HepG2 (cell line): ENCODE data around the gene SPAG7. TPM values are rescaled to one million over a fixed set of nuclear protein-coding genes. Genes with fewer than 3 reads are reported as not detected.
A peak's percentile ranks its signal among the peaks of the same experiment; 100 is the strongest.

ENCODE experiments used
- AFF4 ChIP-seq: sonication (generic); formaldehyde crosslinking; IDR thresholded peaks from 2 replicates; pipeline ENCODE4 v1.4.0; 2020; ENCODE audit warnings: missing genetic modification reagents
- MXD3 ChIP-seq: IDR thresholded peaks from 2 replicates; pipeline ENCODE4 v1.6.1; 2016; ENCODE audit warnings: mild to moderate bottlenecking, missing biosample characterization, missing genetic modification reagents
- MYC ChIP-seq: sonication (generic); formaldehyde crosslinking; IDR thresholded peaks from 2 replicates; pipeline ENCODE4 v1.9.0; 2021; ENCODE audit warnings: missing genetic modification reagents, borderline replicate concordance
- NFKB2 ChIP-seq: sonication (generic); formaldehyde crosslinking; IDR thresholded peaks from 2 replicates; pipeline ENCODE4 v1.4.0; 2020; ENCODE audit warnings: missing genetic modification reagents, borderline replicate concordance
- NR2F6 ChIP-seq, 2 experiments: IDR thresholded peaks; 2 replicates each; pipeline ENCODE4 v1.6.1; 2016; ENCODE audit warnings: antibody characterized with exemption in 1 of 2, mild to moderate bottlenecking in 1 of 2
- POLR2AphosphoS5 ChIP-seq: IDR thresholded peaks from 2 replicates; pipeline ENCODE4 v1.6.1; 2012; ENCODE audit warnings: low read depth, low read length
- TEAD3 ChIP-seq: optimal IDR thresholded peaks from 2 replicates; pipeline ENCODE3; 2016; ENCODE audit warnings: borderline replicate concordance
- ZNF556 ChIP-seq: sonication (generic); formaldehyde crosslinking; IDR thresholded peaks from 2 replicates; pipeline ENCODE4 v1.4.0; 2020; ENCODE audit warnings: mild to moderate bottlenecking, missing genetic modification reagents, borderline replicate concordance
- ZNF780A ChIP-seq: sonication (generic); formaldehyde crosslinking; IDR thresholded peaks from 2 replicates; pipeline ENCODE4 v1.8.0; 2022; ENCODE audit warnings: mild to moderate bottlenecking, missing genetic modification reagents, moderate library complexity
- polyA plus RNA-seq, 8 experiments: library from polyadenylated mRNA; depleted of rRNA in 3 of 8; stranded (reverse) in 7 of 8; unstranded in 1 of 8; fragments of >200 nt; fragmentation: Illumina TruSeq in 4 of 8; extraction: Trizol in 4 of 8; gene quantifications; 2 replicates each; pipeline versions ENCODE4 v1.2.1 to v1.2.3, GENCODE V29; 2011 to 2016; ENCODE audit warnings: low read depth in 4 of 8, missing spikeins in 1 of 8, mixed read lengths in 1 of 8; ENCODE audit not compliant: insufficient read depth in 1 of 8
- total RNA-seq, 5 experiments: library from RNA; depleted of rRNA; stranded (reverse); fragments of >200 nt; fragmentation: Illumina TruSeq; extraction: Trizol; gene quantifications; 2 replicates each; pipeline ENCODE4 v1.2.3, GENCODE V29; 2016; ENCODE audit warnings: low read depth in 1 of 5
- TF ChIP-seq, protein P1 (sequence below): sonication (generic); formaldehyde crosslinking; IDR thresholded peaks from 2 replicates; pipeline ENCODE4 v1.5.1; 2020; ENCODE audit warnings: mild to moderate bottlenecking, missing genetic modification reagents, moderate library complexity
- TF ChIP-seq, protein P2 (sequence below): sonication (generic); formaldehyde crosslinking; conservative IDR thresholded peaks from 2 replicates; pipeline ENCODE4 v1.5.0; 2020; ENCODE audit warnings: missing genetic modification reagents
- TF ChIP-seq, protein P3 (sequence below): sonication (generic); formaldehyde crosslinking; IDR thresholded peaks from 2 replicates; pipeline ENCODE4 v1.4.0; 2020; ENCODE audit warnings: missing genetic modification reagents
- TF ChIP-seq, protein P4 (sequence below): sonication (generic); formaldehyde crosslinking; IDR thresholded peaks from 2 replicates; pipeline ENCODE4 v1.4.0; 2020; ENCODE audit warnings: missing genetic modification reagents, borderline replicate concordance

Gene SPAG7
- total and polyA plus RNA-seq, 2 of the 13 experiments (the other 11 are each of a cell fraction or from before 2014, with no cell fraction given), result 51.0 to 59.0 TPM

- TF ChIP-seq, protein P1, sequence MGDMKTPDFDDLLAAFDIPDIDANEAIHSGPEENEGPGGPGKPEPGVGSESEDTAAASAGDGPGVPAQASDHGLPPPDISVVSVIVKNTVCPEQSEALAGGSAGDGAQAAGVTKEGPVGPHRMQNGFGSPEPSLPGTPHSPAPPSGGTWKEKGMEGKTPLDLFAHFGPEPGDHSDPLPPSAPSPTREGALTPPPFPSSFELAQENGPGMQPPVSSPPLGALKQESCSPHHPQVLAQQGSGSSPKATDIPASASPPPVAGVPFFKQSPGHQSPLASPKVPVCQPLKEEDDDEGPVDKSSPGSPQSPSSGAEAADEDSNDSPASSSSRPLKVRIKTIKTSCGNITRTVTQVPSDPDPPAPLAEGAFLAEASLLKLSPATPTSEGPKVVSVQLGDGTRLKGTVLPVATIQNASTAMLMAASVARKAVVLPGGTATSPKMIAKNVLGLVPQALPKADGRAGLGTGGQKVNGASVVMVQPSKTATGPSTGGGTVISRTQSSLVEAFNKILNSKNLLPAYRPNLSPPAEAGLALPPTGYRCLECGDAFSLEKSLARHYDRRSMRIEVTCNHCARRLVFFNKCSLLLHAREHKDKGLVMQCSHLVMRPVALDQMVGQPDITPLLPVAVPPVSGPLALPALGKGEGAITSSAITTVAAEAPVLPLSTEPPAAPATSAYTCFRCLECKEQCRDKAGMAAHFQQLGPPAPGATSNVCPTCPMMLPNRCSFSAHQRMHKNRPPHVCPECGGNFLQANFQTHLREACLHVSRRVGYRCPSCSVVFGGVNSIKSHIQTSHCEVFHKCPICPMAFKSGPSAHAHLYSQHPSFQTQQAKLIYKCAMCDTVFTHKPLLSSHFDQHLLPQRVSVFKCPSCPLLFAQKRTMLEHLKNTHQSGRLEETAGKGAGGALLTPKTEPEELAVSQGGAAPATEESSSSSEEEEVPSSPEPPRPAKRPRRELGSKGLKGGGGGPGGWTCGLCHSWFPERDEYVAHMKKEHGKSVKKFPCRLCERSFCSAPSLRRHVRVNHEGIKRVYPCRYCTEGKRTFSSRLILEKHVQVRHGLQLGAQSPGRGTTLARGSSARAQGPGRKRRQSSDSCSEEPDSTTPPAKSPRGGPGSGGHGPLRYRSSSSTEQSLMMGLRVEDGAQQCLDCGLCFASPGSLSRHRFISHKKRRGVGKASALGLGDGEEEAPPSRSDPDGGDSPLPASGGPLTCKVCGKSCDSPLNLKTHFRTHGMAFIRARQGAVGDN, result peak; percentile 66
- TF ChIP-seq AFF4 (CRISPR knock-in tag) (peak; percentile 88), NR2F6 (IDR thresholded peaks at IDR 0.05) (peak; percentile 42; the same call in 1 of the 2 replicates), NR2F6 (CRISPR knock-in tag; IDR thresholded peaks at IDR 0.05) (no peak; the same call in 1 of the 2 replicates), ZNF780A (0 out of 2 replicates have a peak, but pooled peaks have one; percentile 14), TEAD3 (CRISPR knock-in tag) (peak; percentile 0), ZNF556 (CRISPR knock-in tag) (peak; percentile 83), MYC (peak; percentile 57; the same call in 1 of the 2 replicates), POLR2AphosphoS5 (peak; percentile 81), NFKB2 (CRISPR knock-in tag) (peak; percentile 79), MXD3 (CRISPR knock-in tag) (peak; percentile 57; the same call in 1 of the 2 replicates)
- TF ChIP-seq, protein P2, sequence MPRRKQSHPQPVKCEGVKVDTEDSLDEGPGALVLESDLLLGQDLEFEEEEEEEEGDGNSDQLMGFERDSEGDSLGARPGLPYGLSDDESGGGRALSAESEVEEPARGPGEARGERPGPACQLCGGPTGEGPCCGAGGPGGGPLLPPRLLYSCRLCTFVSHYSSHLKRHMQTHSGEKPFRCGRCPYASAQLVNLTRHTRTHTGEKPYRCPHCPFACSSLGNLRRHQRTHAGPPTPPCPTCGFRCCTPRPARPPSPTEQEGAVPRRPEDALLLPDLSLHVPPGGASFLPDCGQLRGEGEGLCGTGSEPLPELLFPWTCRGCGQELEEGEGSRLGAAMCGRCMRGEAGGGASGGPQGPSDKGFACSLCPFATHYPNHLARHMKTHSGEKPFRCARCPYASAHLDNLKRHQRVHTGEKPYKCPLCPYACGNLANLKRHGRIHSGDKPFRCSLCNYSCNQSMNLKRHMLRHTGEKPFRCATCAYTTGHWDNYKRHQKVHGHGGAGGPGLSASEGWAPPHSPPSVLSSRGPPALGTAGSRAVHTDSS, result 0 out of 2 replicates have a peak, but pooled peaks have one; percentile 20
- TF ChIP-seq, protein P3, sequence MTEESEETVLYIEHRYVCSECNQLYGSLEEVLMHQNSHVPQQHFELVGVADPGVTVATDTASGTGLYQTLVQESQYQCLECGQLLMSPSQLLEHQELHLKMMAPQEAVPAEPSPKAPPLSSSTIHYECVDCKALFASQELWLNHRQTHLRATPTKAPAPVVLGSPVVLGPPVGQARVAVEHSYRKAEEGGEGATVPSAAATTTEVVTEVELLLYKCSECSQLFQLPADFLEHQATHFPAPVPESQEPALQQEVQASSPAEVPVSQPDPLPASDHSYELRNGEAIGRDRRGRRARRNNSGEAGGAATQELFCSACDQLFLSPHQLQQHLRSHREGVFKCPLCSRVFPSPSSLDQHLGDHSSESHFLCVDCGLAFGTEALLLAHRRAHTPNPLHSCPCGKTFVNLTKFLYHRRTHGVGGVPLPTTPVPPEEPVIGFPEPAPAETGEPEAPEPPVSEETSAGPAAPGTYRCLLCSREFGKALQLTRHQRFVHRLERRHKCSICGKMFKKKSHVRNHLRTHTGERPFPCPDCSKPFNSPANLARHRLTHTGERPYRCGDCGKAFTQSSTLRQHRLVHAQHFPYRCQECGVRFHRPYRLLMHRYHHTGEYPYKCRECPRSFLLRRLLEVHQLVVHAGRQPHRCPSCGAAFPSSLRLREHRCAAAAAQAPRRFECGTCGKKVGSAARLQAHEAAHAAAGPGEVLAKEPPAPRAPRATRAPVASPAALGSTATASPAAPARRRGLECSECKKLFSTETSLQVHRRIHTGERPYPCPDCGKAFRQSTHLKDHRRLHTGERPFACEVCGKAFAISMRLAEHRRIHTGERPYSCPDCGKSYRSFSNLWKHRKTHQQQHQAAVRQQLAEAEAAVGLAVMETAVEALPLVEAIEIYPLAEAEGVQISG (CRISPR knock-in tag), result 0 out of 2 replicates have a peak, but pooled peaks have one; percentile 42
- TF ChIP-seq, protein P4, sequence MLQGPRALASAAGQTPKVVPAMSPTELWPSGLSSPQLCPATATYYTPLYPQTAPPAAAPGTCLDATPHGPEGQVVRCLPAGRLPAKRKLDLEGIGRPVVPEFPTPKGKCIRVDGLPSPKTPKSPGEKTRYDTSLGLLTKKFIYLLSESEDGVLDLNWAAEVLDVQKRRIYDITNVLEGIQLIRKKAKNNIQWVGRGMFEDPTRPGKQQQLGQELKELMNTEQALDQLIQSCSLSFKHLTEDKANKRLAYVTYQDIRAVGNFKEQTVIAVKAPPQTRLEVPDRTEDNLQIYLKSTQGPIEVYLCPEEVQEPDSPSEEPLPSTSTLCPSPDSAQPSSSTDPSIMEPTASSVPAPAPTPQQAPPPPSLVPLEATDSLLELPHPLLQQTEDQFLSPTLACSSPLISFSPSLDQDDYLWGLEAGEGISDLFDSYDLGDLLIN, result no peak
Measured at GRCh38 chr17:4948166-4948930, 19.3 kb downstream of the SPAG7 start, which contains the start of gene PFN1 (continued).
